Smooth muscle cell of the brain vasculature (primary cell): ENCODE results near the gene RAB24.
"Not testable (repeated sequence)": the region's sequence is repeated elsewhere in the genome, so short reads cannot be mapped to it uniquely, and the experiment has no call there.

Source experiments
- DNase-seq: peaks from one replicate; pipeline ENCODE4 v3.0.0-alpha.2; 2012; ENCODE audit warnings: low read depth, low spot score

Gene RAB24

DNA sequence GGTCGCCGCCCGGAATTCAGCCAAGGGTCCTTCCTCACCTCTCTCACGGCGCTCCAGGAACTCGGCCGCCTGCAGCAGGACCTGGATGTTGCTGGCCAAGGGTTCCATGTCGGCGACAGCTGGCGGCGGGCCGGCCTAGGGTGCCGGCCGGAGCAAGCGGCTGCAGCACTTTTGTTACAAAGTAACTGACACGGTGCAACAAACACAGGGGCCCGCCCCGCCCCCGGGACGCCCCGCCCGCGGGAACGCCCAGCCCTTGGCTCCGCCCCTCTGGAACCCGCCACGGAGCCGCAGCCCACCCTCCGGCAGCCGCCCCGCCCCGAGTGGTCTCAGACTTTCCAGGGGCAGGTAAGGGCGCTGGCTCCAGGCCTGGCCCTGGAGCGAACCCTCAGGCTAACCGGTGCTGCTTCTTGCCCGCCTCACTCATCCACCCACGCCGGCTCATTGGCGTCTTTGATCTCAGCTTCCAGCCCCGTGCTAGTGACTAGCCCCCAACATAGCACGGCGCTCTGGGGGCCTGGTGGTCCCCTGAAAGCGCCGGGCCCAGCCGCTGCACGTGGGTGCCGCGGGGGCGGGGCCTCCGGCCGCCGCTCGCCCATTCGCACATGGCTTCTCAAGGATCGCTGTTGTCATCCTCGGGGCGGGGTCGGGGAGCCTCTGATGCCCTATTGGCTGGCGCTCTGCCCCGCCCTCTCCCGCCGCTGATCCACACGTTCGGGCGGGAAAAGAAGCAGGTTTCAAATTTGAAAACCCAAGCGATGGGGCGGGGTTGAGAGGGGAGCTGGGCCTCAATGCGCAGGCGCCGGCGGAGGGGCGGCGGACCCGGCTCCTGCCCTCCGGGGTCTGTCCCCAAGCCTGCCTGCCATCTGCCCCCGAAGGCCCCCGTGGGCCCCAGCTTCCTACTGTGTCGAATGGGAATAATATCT is 8.5 kb upstream of the RAB24 start, which contains the start of gene MXD3:
Gene MXD3, minus strand, starts transcription at position 176 of the 926 bp plus-strand sequence. Its CDS starts 68 bp downstream, at position 108.
- peak; percentile 86 for DNase-seq

DNA sequence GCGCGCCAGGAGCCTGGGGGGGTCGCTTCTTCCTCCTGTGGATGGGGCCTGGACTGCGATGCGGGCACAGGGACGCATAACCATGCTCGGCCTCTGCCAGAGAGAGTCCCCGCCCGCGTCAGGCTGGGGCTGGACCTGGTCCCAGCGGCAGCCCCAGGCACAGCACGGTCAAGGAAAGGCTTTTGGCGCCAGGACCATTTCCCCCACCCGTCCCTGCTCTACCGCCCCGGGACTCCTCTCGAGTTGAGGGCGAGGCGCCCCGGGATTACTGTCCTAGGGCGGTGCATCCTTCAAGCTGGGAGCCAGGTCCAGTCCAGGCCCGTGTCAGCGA is 7.8 kb upstream of the RAB24 start:
- DNase-seq, result no peak

DNA sequence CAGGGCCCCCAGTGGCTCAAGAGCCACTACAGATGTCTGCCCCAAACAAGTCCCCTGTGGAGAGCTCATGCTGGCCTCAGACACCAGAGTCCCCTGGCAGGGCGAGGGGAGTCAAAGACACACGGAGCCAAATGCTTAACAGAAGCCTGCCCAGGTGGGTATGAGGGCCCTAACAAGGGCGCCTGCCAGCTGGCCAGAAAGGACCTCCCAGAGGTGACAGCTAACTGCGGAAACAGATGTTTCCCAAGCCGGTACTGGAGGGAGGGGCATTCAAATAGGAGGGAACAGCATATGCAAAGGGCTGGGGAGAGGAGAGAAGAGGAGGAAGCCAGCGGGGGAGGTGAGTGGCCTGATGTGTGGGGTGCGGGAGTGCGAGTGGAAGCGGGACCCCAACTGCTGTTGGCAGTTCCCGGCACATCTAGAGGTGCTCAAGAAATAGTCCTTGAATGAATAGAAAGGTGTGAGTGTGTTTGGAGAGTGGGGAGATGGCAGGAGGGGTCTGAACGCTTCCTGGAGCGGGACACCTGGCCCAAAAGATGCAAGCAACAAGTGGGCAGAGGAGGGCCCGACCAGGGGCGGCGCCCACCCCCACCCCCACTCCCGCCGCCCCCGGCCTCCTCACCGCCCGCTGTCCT is 7.4 kb upstream of the RAB24 start:
- no peak for DNase-seq

DNA sequence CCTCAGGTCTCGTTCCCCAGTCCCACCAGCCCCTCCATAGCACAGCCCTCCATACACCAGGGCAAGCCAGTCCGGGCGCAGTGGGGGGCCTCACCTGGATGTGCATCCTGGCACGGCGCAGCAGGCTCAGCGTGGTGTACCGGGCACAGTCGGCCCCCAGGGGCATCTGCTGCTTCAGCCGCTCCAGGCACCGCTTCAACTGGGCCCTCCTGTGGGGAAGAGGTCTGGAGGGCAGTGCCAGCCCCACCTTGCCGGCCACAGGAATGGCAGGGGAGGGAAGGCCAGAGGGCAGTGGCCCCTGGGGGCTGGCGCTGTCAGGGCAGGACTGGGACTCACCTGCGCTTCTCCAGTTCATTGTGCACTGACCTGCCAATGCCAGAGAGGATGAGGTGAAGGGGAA is 6.8 kb upstream of the RAB24 start:
- no peak for DNase-seq

DNA sequence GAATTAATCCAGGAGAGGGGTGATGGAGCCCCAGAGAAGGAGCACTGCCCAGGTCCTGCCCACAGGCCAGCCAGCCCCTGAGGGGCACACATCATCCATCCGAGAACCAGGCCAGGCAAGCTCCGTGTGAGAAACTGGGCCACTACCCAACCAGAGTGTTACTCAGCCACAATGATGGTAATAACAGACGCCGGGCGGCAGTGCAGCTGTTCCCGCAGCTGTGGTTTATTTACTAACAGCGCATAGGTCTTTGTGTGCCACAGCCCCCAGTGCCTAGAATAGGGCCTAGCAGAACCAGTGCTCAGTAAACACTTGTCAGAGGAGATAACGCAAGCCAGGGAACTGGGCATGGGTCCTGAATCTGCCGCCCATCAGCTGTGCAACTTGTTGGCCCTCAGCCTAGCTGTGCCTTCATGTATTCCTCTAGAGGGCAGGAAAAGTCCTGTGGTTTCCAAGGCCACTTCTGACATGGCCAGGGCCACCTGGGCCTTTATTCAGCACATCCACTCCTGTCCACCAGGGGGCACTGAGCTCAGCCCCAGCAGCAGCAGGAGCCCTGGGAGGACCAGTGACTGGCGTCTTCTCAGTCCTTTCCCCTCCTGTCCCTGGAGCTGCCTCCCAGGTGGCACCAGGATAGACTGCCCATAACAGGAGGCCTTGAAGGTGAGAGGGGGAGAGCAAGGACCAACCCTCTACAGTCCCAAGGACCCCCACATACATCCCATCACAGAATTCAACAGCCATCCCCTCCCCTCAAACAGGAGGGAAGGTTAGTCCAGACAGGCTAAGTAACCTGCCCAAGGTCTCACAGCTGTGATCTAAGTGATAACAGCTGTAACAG is 6.1 kb upstream of the RAB24 start:
- DNase-seq, result no peak

DNA sequence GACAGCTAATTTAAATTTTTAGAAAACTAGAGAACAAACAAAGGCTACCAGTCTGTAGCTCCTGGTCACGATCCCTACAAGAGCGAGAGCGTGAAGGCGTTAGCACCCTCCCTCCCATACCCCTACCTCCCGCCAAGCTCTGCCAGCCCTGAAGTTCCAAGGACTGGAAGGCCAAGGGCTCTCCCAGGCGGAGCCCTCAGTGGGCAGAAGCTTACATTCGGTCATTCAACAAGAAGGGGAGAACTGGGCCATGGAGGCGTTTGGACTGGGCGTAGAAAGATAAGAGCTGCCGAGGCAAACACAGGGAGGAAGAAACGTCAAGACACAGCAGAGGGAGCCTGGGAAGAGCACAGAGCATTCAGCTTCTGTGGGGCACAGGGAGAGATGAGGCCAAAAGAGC is 5.2 kb upstream of the RAB24 start:
- DNase-seq, result no peak

DNA sequence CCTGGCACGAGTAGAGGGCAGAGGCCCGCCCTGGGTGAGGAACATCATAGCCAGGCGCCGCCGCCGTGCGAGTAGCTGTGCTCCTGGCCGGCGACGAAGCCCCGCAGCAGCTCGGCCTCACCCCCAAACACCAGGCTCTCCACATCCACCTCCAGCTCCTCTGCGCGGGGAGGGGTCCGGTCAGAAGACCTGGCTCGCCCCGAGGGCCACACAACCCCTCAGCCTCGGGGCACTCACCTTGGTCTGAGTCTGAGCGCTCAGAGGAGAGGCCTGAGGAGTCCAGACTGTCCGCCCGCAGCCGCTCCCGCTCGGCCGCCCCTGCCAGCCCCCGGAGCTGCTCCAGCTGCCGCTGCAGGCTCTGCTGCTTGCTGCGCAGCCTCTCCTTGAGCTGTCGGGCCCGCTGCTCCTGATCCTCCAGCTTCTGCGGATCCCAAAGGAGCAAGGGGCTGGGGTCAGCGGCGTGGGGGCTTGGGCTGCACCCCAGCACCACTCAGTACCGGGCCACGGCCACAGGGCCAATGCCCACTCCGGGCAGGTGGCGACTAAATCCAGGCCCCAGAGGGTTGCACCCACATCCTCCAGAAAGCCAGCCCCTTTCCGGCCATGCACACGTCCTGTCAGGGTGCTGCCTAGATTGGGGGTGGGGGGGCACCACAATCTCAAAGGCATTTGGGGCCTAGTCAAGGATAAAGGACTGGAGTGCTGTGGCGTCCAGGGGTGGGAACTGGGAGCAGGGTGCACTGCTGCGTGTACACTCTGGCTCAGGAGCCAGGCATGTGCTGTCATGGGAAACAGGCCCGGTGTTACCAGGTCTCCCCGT is 4.2 kb upstream of the RAB24 start:
- DNase-seq, result no peak

DNA sequence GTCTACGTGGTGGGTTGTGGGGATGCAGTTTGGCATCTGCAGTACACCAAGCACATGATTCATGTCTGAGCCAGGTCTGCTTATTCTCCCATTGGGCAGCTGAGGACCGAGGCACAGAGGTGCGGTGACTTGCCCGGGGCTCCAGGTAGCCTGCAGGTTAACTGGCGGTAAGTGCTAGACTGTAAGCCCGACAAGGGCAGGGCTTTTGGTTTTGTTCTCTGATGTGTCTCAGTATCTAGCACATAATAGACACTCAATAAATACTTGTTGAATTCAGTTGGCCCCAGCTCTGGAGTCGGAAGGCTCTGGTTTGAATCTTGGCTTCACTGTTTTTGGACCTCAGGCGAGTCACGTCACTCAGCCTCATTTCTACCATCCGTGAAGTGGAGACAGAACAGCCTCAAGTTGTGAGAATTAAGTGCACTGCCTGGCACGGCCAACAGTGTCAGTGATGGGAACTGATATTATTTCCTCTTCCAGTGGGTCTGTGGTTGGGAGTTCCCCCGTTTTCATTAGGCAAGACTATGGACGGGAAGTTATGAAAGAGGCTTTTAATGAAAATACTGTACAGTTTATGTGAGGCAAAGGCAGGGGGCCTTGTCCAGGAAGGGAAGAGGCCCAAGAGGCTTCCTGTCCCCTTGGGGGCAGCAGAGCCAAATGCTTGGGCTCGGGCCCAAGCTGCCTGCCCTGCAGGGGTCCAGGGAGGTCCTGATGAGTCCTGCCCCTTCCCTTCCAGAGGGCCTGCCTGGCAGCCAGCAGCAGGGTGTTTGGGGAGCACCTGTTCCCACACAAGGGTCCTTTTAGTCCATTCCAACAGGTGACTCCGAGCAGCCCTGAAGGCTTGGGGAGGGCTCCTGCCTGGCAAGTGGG is 3.4 kb upstream of the RAB24 start:
- DNase-seq, result no peak

DNA sequence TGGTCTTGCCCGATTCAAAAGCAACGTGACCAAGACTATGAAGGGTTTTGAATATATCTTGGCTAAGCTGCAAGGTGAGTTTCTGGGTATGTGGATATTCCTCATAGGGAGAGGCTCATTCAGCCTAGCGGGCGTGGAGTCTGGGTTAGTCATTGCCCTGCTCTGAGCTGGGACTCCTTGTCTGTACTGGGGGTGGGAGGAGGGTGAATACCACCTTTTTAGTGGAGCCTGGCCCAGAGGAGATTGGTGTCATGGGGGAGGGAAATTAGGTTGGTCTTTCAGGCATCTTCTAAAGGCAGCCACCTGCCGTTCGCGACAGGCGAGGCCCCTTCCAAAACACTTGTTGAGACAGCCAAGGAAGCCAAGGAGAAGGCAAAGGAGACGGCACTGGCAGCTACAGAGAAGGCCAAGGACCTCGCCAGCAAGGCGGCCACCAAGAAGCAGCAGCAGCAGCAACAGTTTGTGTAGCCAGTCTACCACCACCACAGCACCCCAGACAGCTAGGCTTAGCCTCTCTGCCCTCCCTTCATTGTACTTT is 2.7 kb upstream of the RAB24 start:
- DNase-seq, result not testable (repeated sequence)

DNA sequence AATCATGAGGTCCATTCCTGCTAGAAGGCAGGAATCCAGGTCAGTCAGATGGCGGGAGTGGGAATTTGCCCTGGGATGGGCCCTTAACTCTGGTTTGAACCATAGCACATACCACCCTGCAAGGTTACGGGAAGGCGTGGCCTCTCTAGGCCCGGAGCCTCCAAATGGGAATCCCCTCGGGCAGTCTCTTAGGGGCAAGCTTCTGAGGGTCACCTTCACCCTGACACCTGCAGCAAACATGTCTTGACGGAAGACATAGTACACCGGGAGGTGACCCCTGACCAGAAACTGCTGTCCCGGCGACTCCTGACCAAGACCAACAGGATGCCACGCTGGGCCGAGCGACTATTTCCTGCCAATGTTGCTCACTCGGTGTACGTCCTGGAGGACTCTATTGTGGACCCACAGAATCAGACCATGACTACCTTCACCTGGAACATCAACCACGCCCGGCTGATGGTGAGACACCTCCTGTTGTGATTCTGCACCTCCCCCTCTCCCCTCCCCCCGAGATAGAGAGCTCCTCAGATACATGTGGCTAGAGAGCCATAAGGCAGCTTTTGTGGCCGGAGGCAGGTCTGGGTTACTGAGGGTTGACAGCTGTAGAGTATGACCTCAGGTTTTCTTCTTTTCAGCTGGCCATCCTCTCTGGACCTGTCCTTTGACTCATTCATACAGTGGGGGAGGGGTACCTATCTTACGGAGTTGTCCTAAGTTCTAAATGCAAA is 1.0 kb upstream of the RAB24 start:
- no peak for DNase-seq

DNA sequence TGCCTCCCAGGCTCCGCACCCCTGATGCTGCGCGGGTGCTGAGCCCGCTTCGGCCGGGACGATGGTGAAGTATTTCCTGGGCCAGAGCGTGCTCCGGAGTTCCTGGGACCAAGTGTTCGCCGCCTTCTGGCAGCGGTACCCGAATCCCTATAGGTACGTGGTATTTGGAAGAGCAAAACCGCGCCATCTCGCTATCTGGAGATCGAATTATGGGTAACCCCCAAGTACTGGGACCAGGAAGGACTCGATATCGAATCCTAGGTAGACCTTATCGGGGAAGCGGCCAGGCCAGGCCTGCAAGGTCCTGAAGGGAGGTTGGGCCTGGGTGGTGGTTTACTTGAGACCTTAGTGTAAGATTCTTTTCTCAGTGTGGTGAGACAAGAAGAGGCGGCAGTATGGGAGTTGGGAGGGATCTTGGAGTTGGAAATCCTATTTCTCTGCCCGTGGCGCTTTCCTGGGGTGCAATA is 439 bp upstream of the RAB24 start:
- DNase-seq, result no peak

DNA sequence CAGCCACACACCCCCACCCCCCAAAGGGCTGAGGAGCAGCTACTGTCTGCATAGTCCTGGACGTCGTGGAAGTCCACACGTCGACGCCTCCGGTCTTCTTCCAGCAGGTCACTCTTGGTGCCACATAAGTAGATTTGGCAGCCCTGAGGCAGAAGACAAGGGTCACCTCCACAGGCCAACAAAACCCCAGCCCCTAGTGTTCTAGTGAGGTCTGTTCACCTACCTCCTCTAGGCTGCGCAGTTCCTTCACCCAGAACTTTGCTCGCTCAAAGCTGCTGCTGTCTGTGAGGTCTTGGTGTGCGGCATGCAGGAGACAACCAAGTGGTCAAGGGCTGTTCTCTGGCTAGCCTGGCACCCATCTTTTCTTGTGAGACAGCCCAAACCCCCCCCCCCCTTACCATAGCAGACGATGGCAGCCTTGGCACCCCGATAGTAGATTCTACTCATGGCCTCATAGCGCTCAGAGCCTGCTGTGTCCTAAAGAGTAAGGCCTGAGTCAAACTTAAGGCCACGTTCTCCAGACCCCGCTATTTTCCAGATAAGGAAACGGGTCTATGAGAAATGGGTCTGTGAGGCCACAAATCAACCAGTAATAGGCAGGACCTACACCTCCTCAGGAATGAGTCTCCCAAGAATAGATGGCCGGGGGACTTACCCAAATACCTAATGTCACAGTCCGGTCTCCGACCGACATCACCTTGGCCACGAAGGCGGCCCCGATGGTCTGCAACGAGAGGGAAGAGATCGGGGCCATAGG is 987 bp downstream of the RAB24 start:
- no peak for DNase-seq

DNA sequence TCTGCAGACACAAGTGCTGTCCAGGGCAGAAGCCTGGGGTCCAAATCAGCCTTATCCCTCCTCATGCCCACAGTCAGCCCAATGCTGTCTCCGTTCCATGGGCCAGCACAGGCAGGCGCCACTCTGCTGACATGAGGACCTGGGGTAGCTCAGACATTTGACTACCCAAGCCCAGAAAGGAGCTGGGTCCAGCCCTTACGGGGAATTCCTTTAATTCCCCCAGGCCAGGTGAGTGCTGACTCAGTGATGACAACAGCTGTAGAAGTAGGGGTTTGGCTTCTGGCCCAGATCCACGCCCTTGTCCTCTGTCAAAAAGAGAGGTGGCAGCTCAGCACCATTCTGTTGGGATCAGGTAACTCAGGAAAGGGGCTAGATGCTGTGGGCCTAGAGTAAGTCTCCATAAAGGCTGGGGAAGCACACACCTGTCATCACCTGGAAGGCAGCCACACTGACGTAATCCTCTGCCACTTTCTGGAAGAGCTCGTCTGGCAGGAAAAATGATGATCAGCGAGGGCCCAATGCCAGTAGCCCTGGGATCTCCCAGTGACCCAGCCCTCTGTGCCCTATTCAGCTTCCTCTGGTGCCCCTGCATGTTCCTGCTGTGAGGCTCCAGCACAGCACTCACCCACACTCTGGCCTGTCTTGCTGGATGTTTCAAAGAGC is 1.9 kb downstream of the RAB24 start:
- DNase-seq, result no peak

DNA sequence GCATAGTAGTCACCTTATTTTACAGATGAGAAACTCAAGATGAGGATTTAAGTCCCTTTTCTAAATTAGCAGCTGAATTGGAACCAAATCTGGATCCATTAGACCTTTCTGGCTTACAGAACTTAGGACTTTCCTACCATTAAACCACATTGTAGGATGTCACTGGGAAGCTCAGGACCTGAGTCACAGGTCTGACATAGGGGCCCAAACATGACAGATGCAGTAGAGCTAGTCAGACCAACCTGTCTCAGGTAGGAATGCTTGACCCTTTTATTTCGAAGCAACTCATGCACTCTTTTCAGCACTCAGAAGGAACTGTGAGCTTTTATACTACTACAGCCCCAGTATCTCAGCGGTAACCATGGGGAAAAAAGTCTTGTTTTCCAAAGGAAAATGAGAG is 2.6 kb downstream of the RAB24 start:
- no peak for DNase-seq

DNA sequence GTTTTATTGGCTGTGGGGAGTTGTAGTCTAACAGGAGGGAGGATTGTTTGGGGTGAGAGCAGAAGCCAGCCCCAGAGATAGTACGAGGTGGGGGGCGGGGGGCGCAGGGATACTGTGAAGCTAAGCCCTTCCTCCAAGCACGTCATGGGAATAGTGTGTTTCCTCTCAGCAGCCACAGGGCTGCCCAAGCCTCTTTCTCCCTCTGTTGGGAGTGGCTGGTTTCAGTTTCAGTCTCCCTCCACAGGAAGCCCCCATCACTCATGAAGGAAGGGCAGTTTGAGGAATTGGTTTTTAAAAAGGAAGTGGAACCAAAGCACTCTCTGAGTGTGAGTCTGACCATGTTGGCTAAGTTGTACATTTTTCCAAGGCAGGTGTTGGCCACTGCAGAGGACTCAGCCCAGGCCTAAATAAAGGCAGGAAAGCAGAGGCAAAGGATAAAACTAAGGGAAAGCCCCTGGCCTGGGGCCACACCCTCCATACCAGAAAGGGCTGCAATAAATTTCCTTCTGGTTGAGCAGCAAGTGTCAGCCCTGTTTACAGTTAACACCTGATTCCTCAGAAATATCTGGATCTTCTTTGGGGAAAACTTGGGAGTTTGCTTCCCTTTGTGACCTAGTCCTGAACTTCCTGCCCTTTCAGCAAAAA is 3.2 kb downstream of the RAB24 start:
- peak; percentile 58 for DNase-seq

DNA sequence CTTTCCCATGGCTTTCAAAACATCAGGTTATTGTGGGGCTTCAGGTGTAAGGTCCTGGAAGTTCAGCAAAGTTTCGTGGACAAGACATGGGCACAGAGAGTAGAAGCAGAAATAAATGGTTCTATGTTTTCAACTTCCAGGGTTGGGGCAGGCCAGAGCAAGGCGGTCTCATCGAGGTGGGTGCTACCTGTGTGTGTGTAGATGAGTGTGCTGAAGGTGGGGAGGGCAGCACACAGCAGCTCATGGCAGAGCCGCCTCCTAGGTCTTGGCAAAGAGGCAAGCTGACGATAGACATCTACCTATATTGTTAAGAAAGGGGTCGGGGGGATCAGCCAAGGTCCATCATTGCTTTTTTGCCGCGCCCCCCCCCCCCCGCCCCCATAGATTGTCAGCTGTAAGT is 3.8 kb downstream of the RAB24 start:
- no peak for DNase-seq

DNA sequence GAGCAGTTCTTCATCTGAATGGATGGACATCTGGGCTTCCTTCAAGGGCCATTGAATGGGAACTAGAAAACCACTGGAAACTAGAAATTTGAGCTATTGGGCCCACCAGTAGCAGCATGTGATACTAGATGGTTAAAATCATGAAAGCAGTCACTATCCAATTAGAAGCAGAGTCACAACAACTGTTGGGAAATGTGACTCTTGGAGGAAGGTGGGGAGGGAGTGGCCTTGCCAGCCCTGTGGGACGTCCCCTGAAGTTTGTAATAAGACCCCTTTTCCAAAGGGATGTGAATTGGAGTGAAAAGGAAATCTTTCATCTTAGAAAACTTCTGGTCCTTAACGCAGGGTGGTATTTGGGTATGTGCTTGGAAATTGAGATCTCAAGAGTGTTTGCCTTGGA is 5.6 kb downstream of the RAB24 start:
- no peak for DNase-seq

DNA sequence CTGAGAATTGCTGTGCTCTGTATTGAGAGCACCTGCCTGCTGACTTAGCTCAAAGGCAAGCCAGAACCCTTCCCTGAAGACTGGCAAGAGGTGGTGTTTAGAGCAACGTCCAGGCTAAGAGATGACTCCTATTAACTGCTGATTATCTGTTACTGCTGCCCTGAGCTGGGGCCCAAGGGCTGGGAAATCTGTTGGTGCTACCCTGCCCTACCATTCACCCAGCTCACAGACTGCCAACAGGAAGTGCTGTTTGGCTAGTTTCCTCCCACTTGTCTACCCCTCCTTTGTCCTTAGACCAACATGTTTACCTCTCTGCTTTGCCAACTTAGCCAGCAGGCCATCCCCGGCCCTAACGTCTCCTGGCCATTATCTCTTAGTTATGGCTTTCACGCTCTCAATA is 6.9 kb downstream of the RAB24 start:
- no peak for DNase-seq
